22Rv1 (cell line): ENCODE measurements around the gene SCP2D1.

Source experiments
- ZFX ChIP-seq: fragments of 450-650 bp; IDR thresholded peaks from 2 replicates; pipeline ENCODE4 v1.6.1; 2017; ENCODE audit warnings: antibody characterized with exemption, borderline replicate concordance
- TF ChIP-seq, protein P1 (sequence below): fragments of 450-650 bp; IDR thresholded peaks from 2 replicates; pipeline ENCODE4 v1.5.1; 2017; ENCODE audit warnings: mild to moderate bottlenecking

DNA sequence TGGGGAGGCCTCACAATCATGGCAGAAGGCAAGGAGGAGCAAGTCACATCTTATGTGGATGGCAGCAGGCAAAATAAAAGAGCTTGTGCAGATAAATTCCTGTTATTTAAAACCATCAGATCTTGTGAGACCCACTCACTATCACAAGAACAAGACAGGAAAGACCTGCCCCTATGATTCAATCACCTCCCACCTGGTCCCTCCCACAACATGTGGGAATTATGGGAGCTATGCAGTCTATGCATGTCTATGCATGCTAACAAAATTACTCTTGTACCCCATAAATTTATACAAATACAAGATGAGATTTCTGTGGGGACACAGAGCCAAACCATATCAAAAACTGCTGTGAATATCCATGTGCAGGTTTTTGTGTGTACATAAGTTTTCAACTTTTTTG lies 25.6 kb upstream of the SCP2D1 start:
- TF ChIP-seq, protein P1, sequence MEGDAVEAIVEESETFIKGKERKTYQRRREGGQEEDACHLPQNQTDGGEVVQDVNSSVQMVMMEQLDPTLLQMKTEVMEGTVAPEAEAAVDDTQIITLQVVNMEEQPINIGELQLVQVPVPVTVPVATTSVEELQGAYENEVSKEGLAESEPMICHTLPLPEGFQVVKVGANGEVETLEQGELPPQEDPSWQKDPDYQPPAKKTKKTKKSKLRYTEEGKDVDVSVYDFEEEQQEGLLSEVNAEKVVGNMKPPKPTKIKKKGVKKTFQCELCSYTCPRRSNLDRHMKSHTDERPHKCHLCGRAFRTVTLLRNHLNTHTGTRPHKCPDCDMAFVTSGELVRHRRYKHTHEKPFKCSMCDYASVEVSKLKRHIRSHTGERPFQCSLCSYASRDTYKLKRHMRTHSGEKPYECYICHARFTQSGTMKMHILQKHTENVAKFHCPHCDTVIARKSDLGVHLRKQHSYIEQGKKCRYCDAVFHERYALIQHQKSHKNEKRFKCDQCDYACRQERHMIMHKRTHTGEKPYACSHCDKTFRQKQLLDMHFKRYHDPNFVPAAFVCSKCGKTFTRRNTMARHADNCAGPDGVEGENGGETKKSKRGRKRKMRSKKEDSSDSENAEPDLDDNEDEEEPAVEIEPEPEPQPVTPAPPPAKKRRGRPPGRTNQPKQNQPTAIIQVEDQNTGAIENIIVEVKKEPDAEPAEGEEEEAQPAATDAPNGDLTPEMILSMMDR: no peak
- no peak for TF ChIP-seq ZFX
